Pancreas (tissue), 10 donors: ENCODE data around the gene ISG15. TPM values are rescaled to one million over a fixed set of nuclear protein-coding genes. Genes with fewer than 3 reads are reported as not detected.
A peak's percentile ranks its signal among the peaks of the same experiment; 100 is the strongest.

Experiments
- ATAC-seq, 4 donors: fragments of 200-7000 bp; cut with Tn5 transposase; one replicate each; pipeline versions ENCODE4 v1.8.0 to v1.9.1; 2020; ENCODE audit warnings: mild to moderate bottlenecking in 4 of 4, moderate library complexity in 4 of 4
- DNase-seq, 6 donors: peaks; one replicate each; pipeline ENCODE4 v3.0.0-alpha.2; 2020
- FAIRE-seq: peaks from 2 replicates; lab custom pipeline; 2012; peaks lifted over from hg19 to GRCh38; lab: Jason Lieb, UNC
- H3K27ac ChIP-seq, 4 donors: fragments of 200-600 bp; sonication (generic); 1 replicate in 3 of 4; 2 replicates in 1 of 4; pipeline versions ENCODE4 v1.5.0 to v1.8.0; 2020
- H3K27me3 ChIP-seq, 4 donors: fragments of 200-600 bp; one replicate each; pipeline ENCODE4 v1.8.0; 2021
- H3K36me3 ChIP-seq, 3 donors: fragments of 200-600 bp; sonication (generic) in 1 of 3; one replicate each; pipeline versions ENCODE4 v1.5.0 to v1.8.0; 2020 to 2021
- H3K4me1 ChIP-seq, 3 donors: fragments of 200-600 bp; one replicate each; pipeline ENCODE4 v1.8.0; 2021
- H3K4me3 ChIP-seq, 4 donors: fragments of 200-600 bp; sonication (generic) in 2 of 4; one replicate each; pipeline versions ENCODE4 v1.5.0 to v1.8.0; 2020 to 2021
- H3K9me3 ChIP-seq, 4 donors: fragments of 200-600 bp; one replicate each; pipeline ENCODE4 v1.8.0; 2021
- WGBS, 2 donors: extraction: QIAGEN DNeasy Blood & Tissue Kit; methylation state at CpG; one replicate each; pipeline ENCODE4 v1.1.7; 2013; 5-methylcytosine and 5-hydroxymethylcytosine counted together
- intact Hi-C, 3 donors: fragments of 100-400 bp; cut with DNase I; formaldehyde crosslinking; loops; one replicate each; pipeline versions ENCODE4 v1.11.1 to v1.14.2; 2022
- polyA plus RNA-seq, 2 donors: library from polyadenylated mRNA; stranded (reverse); fragments of 200-250 nt; gene quantifications; one replicate each; pipeline ENCODE4 v1.2.3, GENCODE V29; 2013
- total RNA-seq, 6 donors: library from RNA; stranded (reverse); fragmentation: NEBNext Ultra II Directional in 4 of 6; extraction: Animal tissue kit (Norgen Biotek cat#: 25700) in 4 of 6; gene quantifications; one replicate each; pipeline versions ENCODE4 v1.2.1 to v1.2.4, GENCODE V29; 2021 to 2023
- TF ChIP-seq, protein P1 (sequence below), 4 donors: fragments of 200-600 bp; sonication (generic) in 3 of 4; IDR thresholded peaks; one replicate each; pipeline versions ENCODE4 v1.5.0 to v1.8.0; 2021; ENCODE audit warnings: antibody characterized with exemption in 4 of 4
- donor health status: healthy with polysubstance abuse.
- donor health status: DM: no; HTN: no; CAD: no; lungs with moderate emphysema.
- donor health status: DM: no; HTN: no; CAD: no.
- donor health status: control.
- donor health status: control.
- donor health status: Bipolar disorder and iron deficiency.
- donor health status: DM: yes; HTN: yes; CAD: no.
- donor health status: DM: no; HTN: no; CAD: no.
- donor health status: DM: no; HTN: no; CAD: no.
- donor health status: DM: yes; HTN: yes; CAD: no.

Gene ISG15
- total and polyA plus RNA-seq, 8 donors, result 4.3 to 45.0 (median 9.2) TPM

DNA sequence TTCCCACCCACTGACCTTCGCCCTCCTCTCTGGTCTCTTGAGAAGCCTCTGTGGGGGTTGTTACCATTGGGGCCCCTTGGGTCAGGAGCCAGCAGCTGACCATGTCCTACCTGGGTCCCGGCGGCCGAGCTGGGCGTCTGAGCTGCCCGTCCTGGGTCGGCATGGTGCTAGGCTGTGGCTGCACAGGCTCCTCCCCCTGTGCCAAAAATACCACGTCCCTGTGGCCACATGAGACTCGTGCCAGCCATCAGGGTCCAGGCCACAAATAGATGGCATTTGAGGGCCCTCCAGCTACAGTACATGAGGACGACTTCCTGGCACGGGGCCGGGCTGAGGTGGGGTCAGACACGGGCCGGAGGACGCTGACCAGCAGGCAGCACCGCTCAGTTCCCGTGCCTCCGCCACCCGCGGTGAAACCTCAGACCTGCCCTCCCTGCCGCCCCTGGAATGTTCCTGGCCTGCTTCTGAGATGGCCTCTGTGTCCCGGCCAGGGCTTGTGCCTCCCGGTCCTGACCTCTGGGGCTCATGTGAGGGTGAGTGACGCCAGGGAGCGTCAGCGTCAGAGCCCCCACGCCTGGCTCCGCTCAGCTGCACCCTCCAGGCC is 31.2 kb upstream of the ISG15 start, which contains the start of gene PERM1:
TSS of gene PERM1 (minus strand) at position 139 of the 604 bp plus-strand sequence. CDS start 1,064 bp downstream, outside the sequence.
- no peak for ATAC-seq
- Histone ChIP-seq H3K4me1 (no peaks in the 10 kb centered on the region), H3K4me3 (no peak within 1 kb of the TSS), H3K9me3 (no peaks in the 10 kb centered on the region), H3K36me3 (no peaks in the 10 kb centered on the region), H3K27me3 (no peaks in the 10 kb centered on the region), H3K27ac (no peak within 1 kb of the TSS)
- intact Hi-C loops, result loop anchor here (2.0 to 10.0 kb wide), 4 partner anchors 81 to 303 kb away; partner anchors contain the start of gene SCNN1D (in 1 of the 3)
- no peak for FAIRE-seq
- peak in 2 of 6 donors; percentile 39 to 77 for DNase-seq
- TF ChIP-seq, protein P1, sequence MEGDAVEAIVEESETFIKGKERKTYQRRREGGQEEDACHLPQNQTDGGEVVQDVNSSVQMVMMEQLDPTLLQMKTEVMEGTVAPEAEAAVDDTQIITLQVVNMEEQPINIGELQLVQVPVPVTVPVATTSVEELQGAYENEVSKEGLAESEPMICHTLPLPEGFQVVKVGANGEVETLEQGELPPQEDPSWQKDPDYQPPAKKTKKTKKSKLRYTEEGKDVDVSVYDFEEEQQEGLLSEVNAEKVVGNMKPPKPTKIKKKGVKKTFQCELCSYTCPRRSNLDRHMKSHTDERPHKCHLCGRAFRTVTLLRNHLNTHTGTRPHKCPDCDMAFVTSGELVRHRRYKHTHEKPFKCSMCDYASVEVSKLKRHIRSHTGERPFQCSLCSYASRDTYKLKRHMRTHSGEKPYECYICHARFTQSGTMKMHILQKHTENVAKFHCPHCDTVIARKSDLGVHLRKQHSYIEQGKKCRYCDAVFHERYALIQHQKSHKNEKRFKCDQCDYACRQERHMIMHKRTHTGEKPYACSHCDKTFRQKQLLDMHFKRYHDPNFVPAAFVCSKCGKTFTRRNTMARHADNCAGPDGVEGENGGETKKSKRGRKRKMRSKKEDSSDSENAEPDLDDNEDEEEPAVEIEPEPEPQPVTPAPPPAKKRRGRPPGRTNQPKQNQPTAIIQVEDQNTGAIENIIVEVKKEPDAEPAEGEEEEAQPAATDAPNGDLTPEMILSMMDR (IDR thresholded peaks at IDR 0.05), result no peak
- 37 to 46% methylated on average over 24 to 28 of the region's 28 CpGs for whole genome bisulfite sequencing, 2 donors

DNA sequence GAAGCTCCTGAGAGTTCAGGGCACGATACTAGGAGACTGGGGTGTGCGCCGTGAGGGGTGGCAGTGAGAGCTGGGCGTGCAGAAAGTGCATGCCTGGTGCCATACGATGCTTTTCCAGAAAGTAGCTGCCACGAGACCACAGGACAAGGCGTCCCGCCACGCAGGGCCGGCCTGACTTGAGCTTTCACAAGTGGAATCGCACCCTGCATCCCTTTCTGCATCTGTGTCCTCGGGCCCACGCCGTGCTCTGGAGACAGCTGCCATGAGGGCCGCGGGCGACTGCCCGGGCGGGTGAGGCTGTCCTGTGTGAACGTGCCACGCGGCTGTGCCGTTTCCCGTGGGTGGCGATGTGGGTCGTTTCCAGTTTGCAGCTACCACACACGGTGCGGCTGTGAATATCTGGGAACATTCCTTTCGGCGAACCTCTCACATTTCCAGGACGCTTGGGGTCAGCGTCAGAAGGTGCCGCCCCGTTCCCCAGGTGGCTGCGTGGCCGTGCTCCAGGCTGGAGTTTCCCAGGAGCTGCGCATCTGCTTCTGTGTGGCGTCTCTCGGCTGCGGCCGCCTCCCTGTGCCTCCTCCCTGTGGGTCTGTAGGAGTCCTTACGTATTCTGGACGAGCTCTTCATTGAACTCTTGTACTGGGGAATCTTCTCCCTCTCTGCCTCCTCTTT is 30.4 kb upstream of the ISG15 start:
- WGBS, 2 donors, result 54 to 68% methylated on average over 43 of the region's 43 CpGs
- DNase-seq (peak in 1 of 6 donors; percentile 45), FAIRE-seq (no peak)

DNA sequence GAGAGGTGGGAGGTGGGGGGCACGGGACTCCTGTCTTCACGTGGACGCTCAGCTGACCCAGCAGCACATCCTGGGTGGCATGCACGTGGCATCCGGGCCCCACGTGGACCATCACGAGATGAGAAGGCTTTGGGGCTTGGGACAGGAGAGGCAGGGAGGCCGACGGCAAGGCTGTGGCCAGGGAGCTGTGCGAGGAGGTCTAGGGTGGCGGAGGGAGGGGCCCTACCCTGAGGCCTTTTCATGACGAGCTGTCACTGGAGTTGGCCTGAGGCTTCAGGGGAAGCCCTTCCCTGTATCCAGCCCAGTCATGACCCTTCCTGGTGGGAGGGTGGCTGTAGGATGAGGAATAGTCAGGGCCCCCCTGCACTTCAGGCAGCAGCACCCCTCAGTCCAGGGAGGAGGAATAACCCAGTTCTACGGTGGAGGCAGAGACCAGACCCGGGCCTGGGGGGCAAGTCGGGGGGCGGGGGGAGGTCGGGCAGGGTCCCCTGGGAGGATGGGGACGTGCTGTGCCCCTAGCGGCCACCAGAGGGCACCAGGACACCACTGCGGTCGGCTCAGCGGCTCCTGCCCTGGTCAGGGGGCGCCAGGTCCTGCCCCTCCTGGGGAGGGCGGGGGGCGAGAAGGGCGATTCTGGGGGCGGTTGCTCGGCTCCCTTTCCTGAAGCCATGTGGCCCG is 29.4 kb upstream of the ISG15 start:
- no peaks in the 10 kb centered on the region for H3K27me3 ChIP-seq
- no peaks in the 10 kb centered on the region for H3K9me3 ChIP-seq
- 14% methylated on average over 29 of the region's 29 CpGs for WGBS, 2 donors
- no peaks in the 10 kb centered on the region for H3K36me3 ChIP-seq
- H3K4me1 ChIP-seq, result no peaks in the 10 kb centered on the region
- FAIRE-seq (no peak), ATAC-seq (peak; percentile 61 to 92 (median 84)), DNase-seq (peak; percentile 26 to 85 (median 60))
- no peak overlapping the region for H3K27ac ChIP-seq
- TF ChIP-seq, protein P1 (IDR thresholded peaks at IDR 0.05), result peak; percentile 82 to 96 (median 86)
- no peak overlapping the region for H3K4me3 ChIP-seq
- intact Hi-C loops, result loop anchor here (2.0 to 10.0 kb wide), 4 partner anchors 79 to 301 kb away; partner anchors contain the start of gene SCNN1D (in 1 of the 3)

More for the DNA sequence above, 30.4 kb upstream of the ISG15 start:
- ATAC-seq, result no peak
- Histone ChIP-seq H3K36me3 (no peaks in the 10 kb centered on the region), H3K4me3 (no peak overlapping the region), H3K27ac (no peak overlapping the region), H3K27me3 (no peaks in the 10 kb centered on the region), H3K9me3 (no peaks in the 10 kb centered on the region), H3K4me1 (no peaks in the 10 kb centered on the region)
- intact Hi-C loops, result loop anchor here (2.0 to 10.0 kb wide), 4 partner anchors 80 to 302 kb away; partner anchors contain the start of gene SCNN1D (in 1 of the 3)
- TF ChIP-seq, protein P1 (IDR thresholded peaks at IDR 0.05), result no peak

DNA sequence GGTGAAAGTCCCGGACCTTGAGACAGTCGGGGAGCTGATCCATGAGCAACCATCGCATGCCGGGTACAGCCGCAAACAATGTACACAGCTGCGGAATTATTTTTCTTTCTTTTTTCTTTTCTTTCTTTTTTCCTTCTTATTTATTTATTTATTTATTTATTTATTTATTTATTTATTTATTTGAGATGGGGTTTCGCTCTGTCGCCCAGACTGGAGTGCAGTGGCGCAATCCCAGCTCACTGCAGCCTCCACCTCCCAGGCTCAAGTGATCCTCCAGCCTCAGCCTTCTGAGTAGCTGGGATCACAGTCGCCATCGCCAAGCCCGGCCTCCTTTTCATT is 28.9 kb upstream of the ISG15 start:
- no peak overlapping the region for H3K27ac ChIP-seq
- H3K4me1 ChIP-seq, result no peaks in the 10 kb centered on the region
- FAIRE-seq (no peak), ATAC-seq (peak in 1 of 4 donors; percentile 23), DNase-seq (no peak)
- H3K9me3 ChIP-seq, result no peaks in the 10 kb centered on the region
- TF ChIP-seq, protein P1 (IDR thresholded peaks at IDR 0.05), result peak in 1 of 4 donors; percentile 1
- 40 to 46% methylated on average over 12 of the region's 12 CpGs for WGBS, 2 donors
- intact Hi-C loops, result loop anchor here (5.0 to 10.0 kb wide), 3 partner anchors 80 to 300 kb away; partner anchors contain the start of gene SCNN1D (in 1 of the 3)
- H3K4me3 ChIP-seq, result no peak overlapping the region
- no peaks in the 10 kb centered on the region for H3K27me3 ChIP-seq
- H3K36me3 ChIP-seq, result no peaks in the 10 kb centered on the region
